K562 (cell line): ENCODE results near the gene ABHD5. TPM values are rescaled to one million over a fixed set of nuclear protein-coding genes. Genes with fewer than 3 reads are reported as not detected.
A peak's percentile ranks its signal among the peaks of the same experiment; 100 is the strongest.

Source experiments
- CBFB ChIP-seq: sonication (generic); formaldehyde crosslinking; IDR thresholded peaks from 2 replicates; pipeline ENCODE4 v1.4.0; 2020; ENCODE audit warnings: mild to moderate bottlenecking, missing genetic modification reagents
- CREB3L1 ChIP-seq: fragments of 450-650 bp; IDR thresholded peaks from 2 replicates; pipeline ENCODE4 v1.6.1; 2014; ENCODE audit warnings: low read depth, mild to moderate bottlenecking, moderate library complexity, borderline replicate concordance
- ERF ChIP-seq: fragments of 450-650 bp; formaldehyde crosslinking; IDR thresholded peaks from 2 replicates; pipeline ENCODE4 v1.4.0; 2020; ENCODE audit warnings: mild to moderate bottlenecking, mixed read lengths
- FOS ChIP-seq: IDR thresholded peaks from 3 replicates; pipeline ENCODE4 v1.6.1; 2011; ENCODE audit not compliant: insufficient read length; ENCODE audit errors: extremely low read depth
- FOSL1 ChIP-seq: fragments of 200-800 bp; sonication (Bioruptor generic); conservative IDR thresholded peaks from 2 replicates; pipeline ENCODE4 v1.6.1; 2016; ENCODE audit warnings: missing genetic modification characterization, missing compliant biosample characterization
- FOXK1 ChIP-seq: sonication (generic); formaldehyde crosslinking; IDR thresholded peaks from 2 replicates; pipeline ENCODE4 v1.8.0; 2022; ENCODE audit warnings: missing genetic modification reagents, mild to moderate bottlenecking, borderline replicate concordance
- LARP7 ChIP-seq: fragments of 450-650 bp; IDR thresholded peaks from 2 replicates; pipeline ENCODE4 v1.6.1; 2016
- MBD1 ChIP-seq: fragments of 250-450 bp; sonication (Bioruptor Pico); IDR thresholded peaks from 2 replicates; pipeline ENCODE4 v1.8.0; 2022; ENCODE audit warnings: inconsistent platforms
- MYNN ChIP-seq, 2 experiments: sonication (generic); formaldehyde crosslinking in 1 of 2; IDR thresholded peaks; 2 replicates each; pipeline versions ENCODE4 v1.5.0 to v1.6.1; 2016 to 2020; ENCODE audit warnings: antibody characterized with exemption in 1 of 2, missing genetic modification reagents in 1 of 2
- PATZ1 ChIP-seq: fragments of 250-450 bp; sonication (Bioruptor Pico); IDR thresholded peaks from 2 replicates; pipeline ENCODE4 v1.5.0; 2020; ENCODE audit warnings: mild to moderate bottlenecking, borderline replicate concordance
- PHF8 ChIP-seq: fragments of 200-600 bp; sonication (generic); IDR thresholded peaks from 2 replicates; pipeline ENCODE4 v1.6.1; 2012; ENCODE audit warnings: mixed run types, mild to moderate bottlenecking, inconsistent platforms, low read length, moderate library complexity, borderline replicate concordance
- PTTG1 ChIP-seq: fragments of 450-650 bp; IDR thresholded peaks from 2 replicates; pipeline ENCODE4 v1.6.1; 2016; ENCODE audit warnings: low read depth, mild to moderate bottlenecking, missing genetic modification characterization, missing compliant biosample characterization
- RBM14 ChIP-seq: fragments of 200-400 bp; formaldehyde crosslinking; IDR thresholded peaks from 2 replicates; pipeline ENCODE4 v1.6.1; 2018; ENCODE audit warnings: low read depth, mild to moderate bottlenecking, low read length, moderate library complexity, borderline replicate concordance; ENCODE audit not compliant: insufficient read depth
- RNF219 ChIP-seq: fragments of 250-450 bp; sonication (Bioruptor Pico); IDR thresholded peaks from 2 replicates; pipeline ENCODE4 v1.5.0; 2022; ENCODE audit warnings: mild to moderate bottlenecking
- SIN3A ChIP-seq, 2 experiments: fragments of 150-350 bp in 1 of 2; IDR thresholded peaks; 2 replicates each; pipeline ENCODE4 v1.6.1; 2011 to 2016; ENCODE audit warnings: borderline replicate concordance in 2 of 2, low read depth in 2 of 2, low read length in 2 of 2, mild to moderate bottlenecking in 2 of 2, moderate library complexity in 2 of 2; ENCODE audit not compliant: control insufficient read depth in 1 of 2
- SMARCA4 ChIP-seq: fragments of 450-650 bp; IDR thresholded peaks from 2 replicates; pipeline ENCODE4 v1.6.1; 2016
- SP2 ChIP-seq: IDR thresholded peaks from 2 replicates; pipeline ENCODE4 v1.6.1; 2011; ENCODE audit warnings: mild to moderate bottlenecking, low read depth, low read length, moderate library complexity; ENCODE audit not compliant: poor library complexity, severe bottlenecking; ENCODE audit errors: extremely low read depth
- WHSC1 ChIP-seq: IDR thresholded peaks from one replicate; pipeline ENCODE4 v1.6.1; 2012; ENCODE audit warnings: low read length, control low read depth, inconsistent platforms
- ZNF239 ChIP-seq: fragments of 250-450 bp; sonication (Bioruptor Pico); IDR thresholded peaks from 2 replicates; pipeline ENCODE4 v1.4.0; 2020; ENCODE audit warnings: mild to moderate bottlenecking
- ZNF57 ChIP-seq: fragments of 450-650 bp; formaldehyde crosslinking; IDR thresholded peaks from 2 replicates; pipeline ENCODE4 v1.4.0; 2020; ENCODE audit warnings: mild to moderate bottlenecking, moderate library complexity
- polyA plus RNA-seq, 8 experiments: library from polyadenylated mRNA; depleted of rRNA in 4 of 8; stranded (reverse) in 5 of 8; unstranded in 3 of 8; fragments of >200 nt; fragmentation: Nextera tagmentation in 2 of 8; fragmentation: Illumina TruSeq in 1 of 8; extraction: Ambion mirVana in 2 of 8; extraction: Trizol in 1 of 8; gene quantifications; 2 replicates each; pipeline versions ENCODE4 v1.2.1 to v1.2.3, GENCODE V29; 2011 to 2014; ENCODE audit warnings: inconsistent platforms in 1 of 8, missing spikeins in 1 of 8
- total RNA-seq, 7 experiments: library from RNA; depleted of rRNA in 6 of 7; stranded (reverse); fragments of >200 nt in 6 of 7; fragmentation: Illumina TruSeq in 2 of 7; extraction: Trizol in 2 of 7; gene quantifications; 2 replicates each; pipeline versions ENCODE4 v1.2.1 to v1.2.3, GENCODE V29; 2011 to 2021; ENCODE audit warnings: low replicate concordance in 1 of 7

ABHD5 gene
- total and polyA plus RNA-seq, 9 of the 15 experiments (the other 6 are each of a cell fraction or from before 2014, with no cell fraction given), result 27.8 to 61.7 (median 39.9) TPM

GRCh38 chr3:43686700-43687498 is 3.8 kb upstream of the ABHD5 start (continued):
- TF ChIP-seq CREB3L1, result peak; percentile 99; the same call in 1 of the 2 replicates
- no peak for TF ChIP-seq RBM14
- TF ChIP-seq ZNF239 (CRISPR knock-in tag), result no peak; the same call in none of the 2 replicates
- no peak for TF ChIP-seq MBD1
- TF ChIP-seq FOSL1, result peak; percentile 66; the same call in 1 of the 2 replicates
- TF ChIP-seq PATZ1 (CRISPR knock-in tag), result no peak
- no peak for TF ChIP-seq RNF219
- TF ChIP-seq MYNN (IDR thresholded peaks at IDR 0.05), result peak; percentile 88
- TF ChIP-seq MYNN (CRISPR knock-in tag; IDR thresholded peaks at IDR 0.05), result no peak
- no peak for TF ChIP-seq LARP7
- TF ChIP-seq CBFB, result no peak
- TF ChIP-seq PHF8, result no peak
- no peak; the same call in 1 of the 2 replicates for TF ChIP-seq ZNF57
- TF ChIP-seq SP2, result no peak
- TF ChIP-seq SIN3A (IDR thresholded peaks at IDR 0.05; ENCODE audit: borderline replicate concordance in 2 of 2, control insufficient read depth in 1 of 2, low read depth in 2 of 2, low read length in 2 of 2), result no peak
- no peak for TF ChIP-seq FOXK1 (CRISPR knock-in tag)
- peak; percentile 83 for TF ChIP-seq ERF (CRISPR knock-in tag)
- TF ChIP-seq FOS, result no peak
- no peak for TF ChIP-seq PTTG1 (tag)
- TF ChIP-seq SMARCA4, result peak; percentile 96
- no peak for TF ChIP-seq WHSC1
